ENCODE data around the gene PKP4. TPM values are rescaled to one million over a fixed set of nuclear protein-coding genes. Genes with fewer than 3 reads are reported as not detected.

PKP4 gene
- total RNA-seq, 1 donor from 2014 or later = 62.9 TPM

DNA sequence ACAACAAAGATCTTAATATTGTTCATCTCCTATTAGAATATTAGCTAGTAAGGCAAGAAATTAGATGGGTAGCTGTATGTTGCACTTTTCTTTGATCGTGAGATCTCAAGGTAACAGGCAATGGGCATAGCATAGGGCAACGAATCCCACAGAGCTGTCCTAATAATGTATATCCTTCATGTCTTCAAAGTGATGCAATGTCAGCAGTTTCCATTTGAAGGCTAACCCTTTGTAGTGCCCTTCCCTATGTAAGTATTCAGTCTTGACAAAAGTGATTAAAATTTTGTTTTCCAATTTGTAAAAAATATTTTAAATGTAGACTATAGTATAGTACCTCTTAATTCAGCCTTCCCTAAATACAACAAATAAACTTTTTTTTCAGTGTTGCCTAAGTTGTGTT, 112.5 kb downstream of the PKP4 start:
- Mint-ChIP-seq H3K4me1 (ENCODE audit: low read depth) (no peaks in the 10 kb centered on the region), H3K27ac (no peak overlapping the region), H3K4me3 (ENCODE audit: low read depth) (no peak overlapping the region), H3K9me3 (ENCODE audit: low read depth) (peaks cover 7% of the 10 kb centered on the region), H3K27me3 (no peaks in the 10 kb centered on the region), H3K36me3 (ENCODE audit: insufficient read depth) (peaks cover 12% of the 10 kb centered on the region)
- TF ChIP-seq, protein P1, sequence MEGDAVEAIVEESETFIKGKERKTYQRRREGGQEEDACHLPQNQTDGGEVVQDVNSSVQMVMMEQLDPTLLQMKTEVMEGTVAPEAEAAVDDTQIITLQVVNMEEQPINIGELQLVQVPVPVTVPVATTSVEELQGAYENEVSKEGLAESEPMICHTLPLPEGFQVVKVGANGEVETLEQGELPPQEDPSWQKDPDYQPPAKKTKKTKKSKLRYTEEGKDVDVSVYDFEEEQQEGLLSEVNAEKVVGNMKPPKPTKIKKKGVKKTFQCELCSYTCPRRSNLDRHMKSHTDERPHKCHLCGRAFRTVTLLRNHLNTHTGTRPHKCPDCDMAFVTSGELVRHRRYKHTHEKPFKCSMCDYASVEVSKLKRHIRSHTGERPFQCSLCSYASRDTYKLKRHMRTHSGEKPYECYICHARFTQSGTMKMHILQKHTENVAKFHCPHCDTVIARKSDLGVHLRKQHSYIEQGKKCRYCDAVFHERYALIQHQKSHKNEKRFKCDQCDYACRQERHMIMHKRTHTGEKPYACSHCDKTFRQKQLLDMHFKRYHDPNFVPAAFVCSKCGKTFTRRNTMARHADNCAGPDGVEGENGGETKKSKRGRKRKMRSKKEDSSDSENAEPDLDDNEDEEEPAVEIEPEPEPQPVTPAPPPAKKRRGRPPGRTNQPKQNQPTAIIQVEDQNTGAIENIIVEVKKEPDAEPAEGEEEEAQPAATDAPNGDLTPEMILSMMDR (IDR thresholded peaks at IDR 0.05; ENCODE audit: unreplicated experiment) = no peak
- no peak for DNase-seq (ENCODE audit: low spot score, unreplicated experiment)

DNA sequence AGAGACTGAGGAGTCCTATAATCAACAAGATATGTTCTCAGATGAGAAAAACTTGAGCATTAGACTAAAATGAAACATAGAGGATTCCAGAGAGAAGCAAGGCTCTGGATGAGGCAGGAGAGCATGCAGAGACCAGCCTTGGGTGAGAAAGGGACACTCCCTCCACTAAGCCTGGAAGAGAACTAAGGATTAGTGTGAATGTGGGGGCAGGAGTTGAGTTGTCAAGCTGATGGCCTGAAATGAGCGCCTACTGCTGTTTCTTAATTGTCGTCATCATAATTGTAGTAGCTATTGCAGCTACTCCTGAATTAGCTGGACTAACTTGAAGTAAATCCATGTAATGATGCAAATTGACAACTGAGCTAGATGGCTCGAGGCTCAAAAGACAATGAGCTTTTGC, 114.1 kb downstream of the PKP4 start:
- Mint-ChIP-seq H3K4me3 (ENCODE audit: low read depth) (no peak overlapping the region), H3K9me3 (ENCODE audit: low read depth) (peaks cover 7% of the 10 kb centered on the region), H3K36me3 (ENCODE audit: insufficient read depth) (peaks cover 11% of the 10 kb centered on the region), H3K27me3 (no peaks in the 10 kb centered on the region), H3K27ac (no peak overlapping the region), H3K4me1 (ENCODE audit: low read depth) (no peaks in the 10 kb centered on the region)
- no peak for DNase-seq (ENCODE audit: low spot score, unreplicated experiment)
- TF ChIP-seq, protein P1 (IDR thresholded peaks at IDR 0.05; ENCODE audit: unreplicated experiment) = no peak

DNA sequence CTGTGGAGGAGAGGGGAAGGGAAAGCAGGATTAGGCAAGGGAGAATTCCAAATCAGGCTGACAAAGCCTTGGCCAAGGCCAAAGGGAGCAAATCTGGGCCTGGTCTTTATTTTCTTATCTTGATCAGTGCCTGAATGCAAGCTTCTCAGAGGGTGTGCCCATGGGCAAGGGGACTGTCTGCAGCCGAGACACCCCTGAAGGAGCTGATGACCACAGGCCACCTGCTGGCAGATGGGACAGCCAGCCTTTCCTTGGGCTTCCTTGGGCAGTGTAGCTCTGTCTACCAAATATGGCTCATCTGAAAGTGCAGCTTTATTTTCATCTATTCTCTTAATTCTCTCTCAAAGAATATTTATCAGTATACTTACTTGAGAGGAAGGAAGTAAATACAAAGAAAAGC, 117.0 kb downstream of the PKP4 start:
- DNase-seq (ENCODE audit: low spot score, unreplicated experiment) = no peak
- TF ChIP-seq, protein P1 (IDR thresholded peaks at IDR 0.05; ENCODE audit: unreplicated experiment) = no peak
- H3K9me3 Mint-ChIP-seq (ENCODE audit: low read depth) = peaks cover 7% of the 10 kb centered on the region
- H3K4me1 Mint-ChIP-seq (ENCODE audit: low read depth) = peaks cover 1% of the 10 kb centered on the region
- no peak overlapping the region for H3K4me3 Mint-ChIP-seq (ENCODE audit: low read depth)
- H3K36me3 Mint-ChIP-seq (ENCODE audit: insufficient read depth) = peaks cover 11% of the 10 kb centered on the region
- H3K27ac Mint-ChIP-seq = no peak overlapping the region
- H3K27me3 Mint-ChIP-seq = no peaks in the 10 kb centered on the region

DNA sequence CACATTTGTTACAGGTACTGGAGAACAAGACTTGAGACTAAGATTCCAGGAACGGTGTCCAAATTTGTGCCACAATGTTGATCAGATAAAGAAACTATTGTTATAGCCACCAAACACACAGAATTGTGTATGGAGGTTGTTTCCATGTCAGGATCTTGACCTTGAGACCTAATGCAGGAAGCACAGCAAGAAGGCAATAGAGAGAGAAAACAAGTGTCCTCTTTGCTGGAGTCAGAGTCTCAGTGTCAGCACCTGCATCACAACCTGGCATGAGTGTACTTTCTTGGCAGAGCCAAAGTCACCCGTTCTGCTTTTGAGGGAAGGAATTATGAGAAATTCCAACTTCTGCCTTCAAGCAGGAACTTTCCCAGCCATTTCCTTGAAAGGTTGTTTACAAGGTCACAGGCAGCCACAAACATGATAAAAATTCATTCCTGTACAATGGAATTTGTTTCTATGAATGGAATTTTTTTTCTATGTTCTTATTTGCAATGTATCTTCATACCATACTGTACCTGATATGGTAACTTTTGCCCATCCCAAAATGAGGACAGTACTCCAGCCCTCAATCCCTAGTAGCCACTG, 118.4 kb downstream of the PKP4 start:
- Mint-ChIP-seq H3K36me3 (ENCODE audit: insufficient read depth) (peaks cover 11% of the 10 kb centered on the region), H3K27ac (no peak overlapping the region), H3K27me3 (no peaks in the 10 kb centered on the region), H3K4me1 (ENCODE audit: low read depth) (peaks cover 1% of the 10 kb centered on the region), H3K4me3 (ENCODE audit: low read depth) (no peak overlapping the region), H3K9me3 (ENCODE audit: low read depth) (peaks cover 7% of the 10 kb centered on the region)
- DNase-seq (ENCODE audit: low spot score, unreplicated experiment) = no peak
- TF ChIP-seq, protein P1 (IDR thresholded peaks at IDR 0.05; ENCODE audit: unreplicated experiment) = no peak

DNA sequence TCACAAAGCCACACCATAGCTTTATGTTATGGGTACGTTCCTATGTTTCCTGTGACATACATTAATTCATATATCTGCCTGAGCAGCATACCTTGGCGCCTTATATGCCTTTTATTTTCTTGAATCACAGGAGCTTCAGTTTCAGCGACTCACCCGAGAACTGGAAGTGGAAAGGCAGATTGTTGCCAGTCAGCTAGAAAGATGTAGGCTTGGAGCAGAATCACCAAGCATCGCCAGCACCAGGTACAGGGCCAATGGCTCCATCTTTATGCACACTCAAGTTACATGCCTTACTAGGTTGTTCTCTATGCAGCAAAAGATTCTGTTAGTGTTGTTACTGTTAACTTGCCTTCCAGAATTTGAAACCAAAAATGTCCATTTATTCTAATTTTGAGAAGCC, 120.4 kb downstream of the PKP4 start:
- no peak overlapping the region for H3K4me3 Mint-ChIP-seq (ENCODE audit: low read depth)
- TF ChIP-seq, protein P1 (IDR thresholded peaks at IDR 0.05; ENCODE audit: unreplicated experiment) = no peak
- DNase-seq (ENCODE audit: low spot score, unreplicated experiment) = no peak
- H3K36me3 Mint-ChIP-seq (ENCODE audit: insufficient read depth) = peaks cover 3% of the 10 kb centered on the region
- H3K27me3 Mint-ChIP-seq = no peaks in the 10 kb centered on the region
- H3K27ac Mint-ChIP-seq = no peak overlapping the region
- peaks cover 3% of the 10 kb centered on the region for H3K9me3 Mint-ChIP-seq (ENCODE audit: low read depth)
- peaks cover 1% of the 10 kb centered on the region for H3K4me1 Mint-ChIP-seq (ENCODE audit: low read depth)
